Neural cell (in vitro differentiated cells): ENCODE measurements around the gene COL8A1.
"Not testable (repeated sequence)": the region's sequence is repeated elsewhere in the genome, so short reads cannot be mapped to it uniquely, and the experiment has no call there.

Experiments used
- CTCF ChIP-seq: fragments of 450-650 bp; IDR thresholded peaks from 2 replicates; pipeline ENCODE4 v1.5.1; 2014; ENCODE audit warnings: antibody characterized with exemption, mild to moderate bottlenecking, moderate library complexity; ENCODE audit not compliant: poor library complexity, severe bottlenecking
- EP300 ChIP-seq: fragments of 450-650 bp; conservative IDR thresholded peaks from 2 replicates; pipeline ENCODE4 v1.6.1; 2014; ENCODE audit warnings: antibody characterized with exemption, mild to moderate bottlenecking, moderate library complexity; ENCODE audit not compliant: poor library complexity, severe bottlenecking
- EZH2 ChIP-seq: fragments of 200-600, 300-800 bp; shearing (Covaris generic), sonication (generic); IDR thresholded peaks from 2 replicates; pipeline ENCODE4 v1.6.1; 2014; ENCODE audit warnings: antibody characterized with exemption, low read length, borderline replicate concordance, mild to moderate bottlenecking; ENCODE audit not compliant: insufficient read depth, poor library complexity, severe bottlenecking
- MXI1 ChIP-seq: fragments of 450-650 bp; conservative IDR thresholded peaks from 2 replicates; pipeline ENCODE4 v1.6.1; 2014; ENCODE audit warnings: antibody characterized with exemption, mild to moderate bottlenecking; ENCODE audit not compliant: poor library complexity, severe bottlenecking
- POLR2AphosphoS5 ChIP-seq: IDR thresholded peaks from 2 replicates; pipeline ENCODE4 v1.6.1; 2012
- RAD21 ChIP-seq: fragments of 450-650 bp; conservative IDR thresholded peaks from 2 replicates; pipeline ENCODE4 v1.6.1; 2014; ENCODE audit warnings: antibody characterized with exemption, mild to moderate bottlenecking, moderate library complexity
- TAF1 ChIP-seq: IDR thresholded peaks from 2 replicates; pipeline ENCODE4 v1.6.1; 2012; ENCODE audit warnings: low read depth
- TF ChIP-seq, protein P1 (sequence below): IDR thresholded peaks from 2 replicates; pipeline ENCODE4 v1.6.1; 2012; ENCODE audit warnings: borderline replicate concordance

DNA sequence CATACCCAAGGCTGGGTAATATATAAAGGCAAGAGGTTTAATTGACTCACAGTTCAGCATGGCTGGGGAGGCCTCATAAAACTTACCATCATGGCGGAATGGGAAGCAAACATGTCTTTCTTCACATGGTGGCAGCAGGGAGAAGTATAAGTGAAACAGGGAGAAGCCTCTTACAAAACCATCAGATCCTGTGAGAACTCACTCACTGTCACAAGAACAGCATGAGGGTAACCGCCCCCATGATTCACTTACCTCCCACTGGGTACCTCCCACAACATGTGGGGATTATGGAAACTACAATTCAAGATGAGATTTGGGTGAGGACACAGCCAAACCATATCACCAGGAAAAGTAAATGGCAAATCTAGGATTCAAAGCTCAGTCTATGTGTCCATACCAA, 102.0 kb downstream of the COL8A1 start:
- not testable (repeated sequence) for TF ChIP-seq POLR2AphosphoS5, CTCF, EZH2, TAF1, MXI1, RAD21, EP300
- TF ChIP-seq, protein P1, sequence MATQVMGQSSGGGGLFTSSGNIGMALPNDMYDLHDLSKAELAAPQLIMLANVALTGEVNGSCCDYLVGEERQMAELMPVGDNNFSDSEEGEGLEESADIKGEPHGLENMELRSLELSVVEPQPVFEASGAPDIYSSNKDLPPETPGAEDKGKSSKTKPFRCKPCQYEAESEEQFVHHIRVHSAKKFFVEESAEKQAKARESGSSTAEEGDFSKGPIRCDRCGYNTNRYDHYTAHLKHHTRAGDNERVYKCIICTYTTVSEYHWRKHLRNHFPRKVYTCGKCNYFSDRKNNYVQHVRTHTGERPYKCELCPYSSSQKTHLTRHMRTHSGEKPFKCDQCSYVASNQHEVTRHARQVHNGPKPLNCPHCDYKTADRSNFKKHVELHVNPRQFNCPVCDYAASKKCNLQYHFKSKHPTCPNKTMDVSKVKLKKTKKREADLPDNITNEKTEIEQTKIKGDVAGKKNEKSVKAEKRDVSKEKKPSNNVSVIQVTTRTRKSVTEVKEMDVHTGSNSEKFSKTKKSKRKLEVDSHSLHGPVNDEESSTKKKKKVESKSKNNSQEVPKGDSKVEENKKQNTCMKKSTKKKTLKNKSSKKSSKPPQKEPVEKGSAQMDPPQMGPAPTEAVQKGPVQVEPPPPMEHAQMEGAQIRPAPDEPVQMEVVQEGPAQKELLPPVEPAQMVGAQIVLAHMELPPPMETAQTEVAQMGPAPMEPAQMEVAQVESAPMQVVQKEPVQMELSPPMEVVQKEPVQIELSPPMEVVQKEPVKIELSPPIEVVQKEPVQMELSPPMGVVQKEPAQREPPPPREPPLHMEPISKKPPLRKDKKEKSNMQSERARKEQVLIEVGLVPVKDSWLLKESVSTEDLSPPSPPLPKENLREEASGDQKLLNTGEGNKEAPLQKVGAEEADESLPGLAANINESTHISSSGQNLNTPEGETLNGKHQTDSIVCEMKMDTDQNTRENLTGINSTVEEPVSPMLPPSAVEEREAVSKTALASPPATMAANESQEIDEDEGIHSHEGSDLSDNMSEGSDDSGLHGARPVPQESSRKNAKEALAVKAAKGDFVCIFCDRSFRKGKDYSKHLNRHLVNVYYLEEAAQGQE, result not testable (repeated sequence)
